Stimulated activated CD8-positive, alpha-beta memory T cell treated with anti-CD3 and anti-CD28 coated beads, Interleukin-12 subunit alpha, Interleukin-12 subunit beta, amount 100 ng/mL, for 1 hour (primary cell): ENCODE results near the gene HM13.
A peak's percentile ranks its signal among the peaks of the same experiment; 100 is the strongest.
"Not testable (repeated sequence)": the region's sequence is repeated elsewhere in the genome, so short reads cannot be mapped to it uniquely, and the experiment has no call there.

Source experiments
- DNase-seq: peaks from one replicate; pipeline ENCODE4 v3.0.0-alpha.2; 2020; ENCODE audit warnings: low read depth

The HM13 gene

GRCh38 chr20:31543966-31544598, 29.8 kb downstream of the HM13 start:
- DNase-seq: no peak

- no peak for DNase-seq
These were observed 30.4 kb downstream of the HM13 start for GRCh38 chr20:31544600-31544999.

GRCh38 chr20:31545621-31546040, 31.4 kb downstream of the HM13 start:
- DNase-seq: not testable (repeated sequence)

GRCh38 chr20:31547017-31547675, 32.9 kb downstream of the HM13 start:
- DNase-seq: peak; percentile 57

- DNase-seq: no peak
These were observed 33.6 kb downstream of the HM13 start for GRCh38 chr20:31547720-31548298.

GRCh38 chr20:31548820-31549512, 34.7 kb downstream of the HM13 start:
- no peak for DNase-seq

- DNase-seq: no peak
These were observed 35.3 kb downstream of the HM13 start for GRCh38 chr20:31549513-31549880.

- no peak for DNase-seq
These were observed 35.9 kb downstream of the HM13 start for GRCh38 chr20:31550099-31550498.

GRCh38 chr20:31551163-31552081, 37.2 kb downstream of the HM13 start:
- no peak for DNase-seq

GRCh38 chr20:31555203-31555775, 41.0 kb downstream of the HM13 start:
- no peak for DNase-seq

- no peak for DNase-seq
These were observed 45.5 kb downstream of the HM13 start for GRCh38 chr20:31559704-31560093.

GRCh38 chr20:31560094-31560745, 46.0 kb downstream of the HM13 start:
- DNase-seq: peak; percentile 62

- DNase-seq: no peak
These were observed 46.7 kb downstream of the HM13 start for GRCh38 chr20:31560746-31561598.

- no peak for DNase-seq
These were observed 48.0 kb downstream of the HM13 start for GRCh38 chr20:31562241-31562640.

GRCh38 chr20:31564284-31564683, 50.0 kb downstream of the HM13 start:
- no peak for DNase-seq

GRCh38 chr20:31565699-31566318, 51.6 kb downstream of the HM13 start:
- no peak for DNase-seq

- no peak for DNase-seq
These were observed 52.0 kb downstream of the HM13 start for GRCh38 chr20:31566319-31566657.

GRCh38 chr20:31566658-31567379, 52.6 kb downstream of the HM13 start:
- DNase-seq: no peak

- no peak for DNase-seq
These were observed 53.1 kb downstream of the HM13 start for GRCh38 chr20:31567380-31567720.
